Spleen (tissue), 11 donors: Measurements from ENCODE around the gene PRIMPOL. TPM values are rescaled to one million over a fixed set of nuclear protein-coding genes. Genes with fewer than 3 reads are reported as not detected.
"Not testable (repeated sequence)": the region's sequence is repeated elsewhere in the genome, so short reads cannot be mapped to it uniquely, and the experiment has no call there.

ENCODE experiments used
- DNase-seq: peaks from one replicate; pipeline ENCODE4 v3.0.0-alpha.2; 2020
- H3K27ac ChIP-seq, 8 donors: fragments of 200-600 bp; sonication (generic) in 7 of 8; 1 replicate in 4 of 8; 2 replicates in 4 of 8; pipeline versions ENCODE4 v1.5.0 to v1.8.0; 2016 to 2021; ENCODE audit warnings: inconsistent platforms in 4 of 8, mild to moderate bottlenecking in 4 of 8, moderate library complexity in 1 of 8
- H3K27me3 ChIP-seq, 7 donors: fragments of 200-600 bp; sonication (generic) in 6 of 7; replicated peaks in 1 of 7; 1 replicate in 4 of 7; 2 replicates in 3 of 7; pipeline versions ENCODE4 v1.5.0 to v1.8.0; 2016 to 2021; ENCODE audit warnings: inconsistent platforms in 3 of 7, mild to moderate bottlenecking in 1 of 7
- H3K36me3 ChIP-seq, 6 donors: fragments of 200-600 bp; sonication (generic) in 5 of 6; 1 replicate in 4 of 6; 2 replicates in 2 of 6; pipeline versions ENCODE4 v1.5.0 to v1.8.0; 2016 to 2021; ENCODE audit warnings: inconsistent platforms in 2 of 6
- H3K4me1 ChIP-seq, 6 donors: fragments of 200-600 bp; sonication (generic) in 5 of 6; 1 replicate in 3 of 6; 2 replicates in 3 of 6; pipeline versions ENCODE4 v1.5.0 to v1.8.0; 2016 to 2021; ENCODE audit warnings: inconsistent platforms in 3 of 6
- H3K4me3 ChIP-seq, 8 donors: fragments of 200-600 bp; sonication (generic) in 7 of 8; 1 replicate in 4 of 8; 2 replicates in 4 of 8; pipeline versions ENCODE4 v1.5.0 to v1.8.0; 2016 to 2021; ENCODE audit warnings: inconsistent platforms in 4 of 8, mild to moderate bottlenecking in 4 of 8, moderate library complexity in 2 of 8
- H3K9me3 ChIP-seq, 8 donors: fragments of 200-600 bp; sonication (generic) in 7 of 8; 1 replicate in 4 of 8; 2 replicates in 4 of 8; pipeline versions ENCODE4 v1.5.0 to v1.8.0; 2016 to 2021; ENCODE audit warnings: inconsistent platforms in 4 of 8
- POLR2A ChIP-seq, 3 donors: fragments of 450-650 bp; IDR thresholded peaks; one replicate each; pipeline ENCODE4 v1.5.1; 2017; ENCODE audit warnings: antibody characterized with exemption in 3 of 3, mild to moderate bottlenecking in 1 of 3
- POLR2AphosphoS5 ChIP-seq, 3 donors: sonication (generic); formaldehyde crosslinking; IDR thresholded peaks; one replicate each; pipeline ENCODE4 v1.5.1; 2017; ENCODE audit warnings: antibody characterized with exemption in 3 of 3
- WGBS, 5 donors: extraction: QIAGEN DNeasy Blood & Tissue Kit in 3 of 5; methylation state at CpG; one replicate each; pipeline versions ENCODE4 v1.1.5 to v1.1.7; 2013 to 2018; 5-methylcytosine and 5-hydroxymethylcytosine counted together
- intact Hi-C: fragments of 100-400 bp; cut with DNase I; formaldehyde crosslinking; loops from one replicate; pipeline ENCODE4 v1.15.0; 2023; ENCODE audit warnings: low total_unique reads
- polyA plus RNA-seq, 3 donors: library from polyadenylated mRNA; stranded (reverse); fragments of 200-250 nt; gene quantifications; one replicate each; pipeline ENCODE4 v1.2.1, GENCODE V29; 2013
- total RNA-seq, 7 donors: library from RNA; depleted of rRNA in 3 of 7; stranded (reverse); fragments of >200 nt in 3 of 7; fragmentation: NEBNext Ultra II Directional in 4 of 7; extraction: Animal tissue kit (Norgen Biotek cat#: 25700) in 4 of 7; gene quantifications; one replicate each; pipeline versions ENCODE4 v1.1.0 to v1.2.1, GENCODE V29; 2016 to 2021
- TF ChIP-seq, protein P1 (sequence below), 11 experiments: fragments of 200-600 bp in 7 of 11; fragments of 450-650 bp in 4 of 11; sonication (generic) in 4 of 11; IDR thresholded peaks in 8 of 11; conservative IDR thresholded peaks in 3 of 11; 1 replicate in 7 of 11; 2 replicates in 4 of 11; pipeline versions ENCODE4 v1.4.0 to v1.8.0; 2016 to 2021; ENCODE audit warnings: antibody characterized with exemption in 11 of 11, inconsistent platforms in 4 of 11, mild to moderate bottlenecking in 1 of 11
- donor health status: healthy with polysubstance abuse.
- donor health status: DM: no; HTN: no; CAD: no; lungs with moderate emphysema.
- donor health status: DM: no; HTN: no; CAD: no.
- donor health status: Bipolar disorder and iron deficiency.
- donor health status: healthy.
- donor health status: DM: no; HTN: no; CAD: no.
- donor health status: DM: yes; HTN: yes; CAD: no.

The PRIMPOL gene
- total and polyA plus RNA-seq, 10 donors = 17.0 to 46.7 (median 25.8) TPM

DNA sequence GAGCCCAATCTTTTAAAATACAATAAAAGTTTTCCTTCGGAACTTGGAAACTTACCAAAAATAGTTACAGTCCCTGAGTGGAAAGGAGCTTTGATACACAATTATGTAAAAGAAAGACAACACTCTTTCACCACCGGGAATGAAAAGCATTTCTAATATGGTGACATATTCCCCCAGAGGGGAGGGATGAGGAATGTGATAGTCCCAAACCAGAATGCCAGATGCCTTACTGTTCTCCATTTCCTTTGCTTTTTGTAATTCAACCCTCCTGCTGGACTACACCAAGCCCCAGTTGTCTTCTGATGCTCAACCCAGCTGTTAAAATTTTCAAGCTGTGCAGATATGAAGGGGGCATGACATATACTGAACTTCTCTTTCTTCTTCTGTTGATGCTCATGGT is 4.1 kb downstream of the PRIMPOL start:
- no peaks in the 10 kb centered on the region for H3K27me3 ChIP-seq
- H3K9me3 ChIP-seq = no peaks in the 10 kb centered on the region
- no peak for DNase-seq
- no peak for TF ChIP-seq POLR2AphosphoS5 (IDR thresholded peaks at IDR 0.05)
- no peak for TF ChIP-seq POLR2A (IDR thresholded peaks at IDR 0.05)
- TF ChIP-seq, protein P1, sequence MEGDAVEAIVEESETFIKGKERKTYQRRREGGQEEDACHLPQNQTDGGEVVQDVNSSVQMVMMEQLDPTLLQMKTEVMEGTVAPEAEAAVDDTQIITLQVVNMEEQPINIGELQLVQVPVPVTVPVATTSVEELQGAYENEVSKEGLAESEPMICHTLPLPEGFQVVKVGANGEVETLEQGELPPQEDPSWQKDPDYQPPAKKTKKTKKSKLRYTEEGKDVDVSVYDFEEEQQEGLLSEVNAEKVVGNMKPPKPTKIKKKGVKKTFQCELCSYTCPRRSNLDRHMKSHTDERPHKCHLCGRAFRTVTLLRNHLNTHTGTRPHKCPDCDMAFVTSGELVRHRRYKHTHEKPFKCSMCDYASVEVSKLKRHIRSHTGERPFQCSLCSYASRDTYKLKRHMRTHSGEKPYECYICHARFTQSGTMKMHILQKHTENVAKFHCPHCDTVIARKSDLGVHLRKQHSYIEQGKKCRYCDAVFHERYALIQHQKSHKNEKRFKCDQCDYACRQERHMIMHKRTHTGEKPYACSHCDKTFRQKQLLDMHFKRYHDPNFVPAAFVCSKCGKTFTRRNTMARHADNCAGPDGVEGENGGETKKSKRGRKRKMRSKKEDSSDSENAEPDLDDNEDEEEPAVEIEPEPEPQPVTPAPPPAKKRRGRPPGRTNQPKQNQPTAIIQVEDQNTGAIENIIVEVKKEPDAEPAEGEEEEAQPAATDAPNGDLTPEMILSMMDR (IDR thresholded peaks at IDR 0.05 in 8 of 11, conservative IDR thresholded peaks at IDR 0.05 in 3 of 11) = no peak
- H3K36me3 ChIP-seq = peaks cover 0 to 18% (median 4%) of the 10 kb centered on the region in 6 donors
- intact Hi-C loops = no loop called here
- no peak overlapping the region for H3K4me3 ChIP-seq
- peaks cover 7 to 41% (median 16%) of the 10 kb centered on the region in 6 donors for H3K4me1 ChIP-seq
- 71 to 76% (median 75%) methylated on average over 2 of the region's 2 CpGs for WGBS, 5 donors
- H3K27ac ChIP-seq = no peak overlapping the region

DNA sequence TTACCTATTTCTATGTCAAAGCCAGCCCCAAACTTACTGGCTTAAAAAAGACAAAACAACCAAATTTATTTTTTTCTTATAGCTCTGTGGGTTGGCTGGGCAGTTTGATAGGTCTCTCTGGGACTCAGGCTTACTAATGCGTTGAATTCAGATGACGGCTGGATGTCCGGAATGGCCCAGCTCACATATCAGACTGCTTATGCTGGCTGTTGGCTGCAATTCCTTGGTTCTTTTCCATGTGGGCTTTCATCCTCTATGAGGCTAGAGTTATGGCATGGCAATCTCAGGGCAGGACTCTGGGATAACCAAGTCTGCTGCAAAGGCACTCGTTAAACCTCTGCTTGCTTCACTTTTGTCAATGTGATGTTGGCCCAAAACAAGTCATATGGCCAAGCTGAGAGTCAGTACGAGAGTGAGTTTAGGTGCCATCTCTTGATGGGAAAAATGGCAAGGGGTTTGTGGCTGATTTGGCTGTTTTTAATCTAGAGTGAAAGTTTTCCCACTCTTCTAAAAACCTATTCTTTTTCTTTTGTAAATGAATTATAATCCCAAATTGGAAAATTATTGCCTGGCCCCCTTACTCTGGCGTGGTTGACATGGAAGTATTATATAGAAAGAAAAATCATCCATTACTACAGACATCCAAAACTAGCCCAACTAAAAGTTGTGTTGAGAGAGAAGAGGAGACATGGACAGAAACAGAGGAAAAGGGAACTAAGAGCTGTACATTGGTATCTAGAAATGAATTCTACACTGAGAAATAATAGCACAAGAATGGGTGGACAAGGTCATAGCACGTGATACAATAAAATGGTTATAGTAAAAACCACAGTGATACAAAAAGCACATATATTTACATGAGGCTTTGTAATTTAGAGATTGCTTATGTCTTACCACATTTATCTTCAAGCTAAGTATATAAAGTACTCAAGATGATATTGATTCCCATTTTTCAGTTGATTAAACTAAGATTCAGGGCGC is 6.6 kb downstream of the PRIMPOL start:
- TF ChIP-seq, protein P1 (IDR thresholded peaks at IDR 0.05 in 8 of 11, conservative IDR thresholded peaks at IDR 0.05 in 3 of 11) = no peak
- no peak for TF ChIP-seq POLR2AphosphoS5 (IDR thresholded peaks at IDR 0.05)
- no peak for DNase-seq
- Histone ChIP-seq H3K27me3 (no peaks in the 10 kb centered on the region), H3K4me1 (peaks cover 0 to 27% (median 4%) of the 10 kb centered on the region in 6 donors), H3K9me3 (no peaks in the 10 kb centered on the region), H3K36me3 (peaks cover 0 to 39% (median 21%) of the 10 kb centered on the region in 6 donors), H3K27ac (peak overlapping the region in 1 of 8 donors; percentile 16), H3K4me3 (no peak overlapping the region)
- intact Hi-C loops = no loop called here
- WGBS, 5 donors = 87 to 96% (median 94%) methylated on average over 8 of the region's 8 CpGs

DNA sequence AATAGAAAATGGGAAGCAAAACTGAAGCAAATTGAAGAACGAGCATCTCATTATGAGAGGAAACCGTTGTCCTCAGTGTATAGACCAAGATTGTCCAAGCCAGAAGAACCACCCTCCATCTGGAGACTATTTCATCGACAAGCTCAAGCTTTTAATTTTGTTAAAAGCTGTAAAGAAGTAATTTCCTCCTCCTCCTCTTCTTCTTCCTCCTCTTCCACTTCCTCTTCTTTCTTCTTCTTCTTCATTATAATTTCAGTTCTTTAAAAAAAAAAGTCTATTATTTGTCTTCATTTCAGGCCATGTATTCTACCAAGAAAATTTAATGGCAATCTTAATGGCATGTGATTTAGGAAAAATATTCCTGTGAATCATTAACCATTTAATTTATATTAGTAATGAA is 7.6 kb downstream of the PRIMPOL start:
- H3K9me3 ChIP-seq = no peaks in the 10 kb centered on the region
- WGBS, 5 donors = 53 to 69% (median 61%) methylated on average over 3 of the region's 3 CpGs
- no peak overlapping the region for H3K4me3 ChIP-seq
- H3K27ac ChIP-seq = peak overlapping the region in 1 of 8 donors; percentile 16
- DNase-seq = no peak
- intact Hi-C loops = no loop called here
- no peaks in the 10 kb centered on the region for H3K27me3 ChIP-seq
- TF ChIP-seq POLR2AphosphoS5 (IDR thresholded peaks at IDR 0.05) (no peak), POLR2A (IDR thresholded peaks at IDR 0.05) (no peak)
- TF ChIP-seq, protein P1 (IDR thresholded peaks at IDR 0.05 in 8 of 11, conservative IDR thresholded peaks at IDR 0.05 in 3 of 11) = no peak
- peaks cover 0 to 45% (median 21%) of the 10 kb centered on the region in 6 donors for H3K36me3 ChIP-seq
- H3K4me1 ChIP-seq = peaks cover 0 to 20% (median 5%) of the 10 kb centered on the region in 6 donors

DNA sequence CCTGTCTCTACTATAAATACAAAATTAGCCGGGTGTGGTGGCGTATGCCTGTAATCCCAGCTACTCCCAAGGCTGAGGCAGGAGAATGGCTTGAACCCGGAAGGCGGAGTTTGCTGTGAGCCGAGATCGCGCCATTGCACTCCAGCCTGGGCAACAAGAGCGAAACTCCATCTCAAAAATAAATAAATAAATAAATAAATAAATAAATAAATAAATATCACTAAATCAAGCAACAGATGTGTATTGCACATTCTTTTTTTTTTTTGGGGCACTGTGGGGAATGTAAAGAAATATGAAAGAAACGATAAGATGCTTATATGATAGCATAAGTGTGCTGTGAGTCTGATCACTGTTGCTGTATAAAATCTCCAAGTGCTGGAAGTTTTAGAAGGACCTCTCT is 8.3 kb downstream of the PRIMPOL start:
- peaks cover 0 to 24% (median 7%) of the 10 kb centered on the region in 6 donors for H3K4me1 ChIP-seq
- DNase-seq, H3K27me3 ChIP-seq, intact Hi-C loops, H3K4me3 ChIP-seq, H3K9me3 ChIP-seq, H3K27ac ChIP-seq: not testable (repeated sequence)
- WGBS, 5 donors = 95 to 98% (median 97%) methylated on average over 9 of the region's 9 CpGs
- H3K36me3 ChIP-seq = peaks cover 0 to 45% (median 21%) of the 10 kb centered on the region in 6 donors
